Measurements from ENCODE around the gene DTD1.

The DTD1 gene

DNA sequence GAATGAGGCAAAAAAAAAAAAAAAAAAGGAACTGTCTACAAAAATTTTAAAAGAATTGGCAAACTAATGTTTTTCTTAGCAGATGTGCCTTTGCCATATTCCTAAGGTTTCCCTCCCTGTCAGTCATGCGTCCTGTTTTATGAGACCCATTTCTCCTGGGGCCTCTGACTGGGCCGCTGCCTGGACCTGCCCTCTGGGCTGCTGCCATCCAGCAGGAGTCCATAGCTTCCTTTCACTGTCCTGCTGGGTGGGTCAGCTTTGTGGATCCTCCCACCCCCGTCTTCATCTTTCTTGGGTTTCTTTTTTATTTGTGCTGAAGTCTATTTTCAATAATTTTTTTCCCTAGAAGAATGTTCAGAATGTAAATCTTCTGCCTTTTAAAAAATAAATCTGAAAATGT, 114.9 kb downstream of the DTD1 start:
- no peak for DNase-seq (ENCODE audit: low read depth in 2 of 2)

DNA sequence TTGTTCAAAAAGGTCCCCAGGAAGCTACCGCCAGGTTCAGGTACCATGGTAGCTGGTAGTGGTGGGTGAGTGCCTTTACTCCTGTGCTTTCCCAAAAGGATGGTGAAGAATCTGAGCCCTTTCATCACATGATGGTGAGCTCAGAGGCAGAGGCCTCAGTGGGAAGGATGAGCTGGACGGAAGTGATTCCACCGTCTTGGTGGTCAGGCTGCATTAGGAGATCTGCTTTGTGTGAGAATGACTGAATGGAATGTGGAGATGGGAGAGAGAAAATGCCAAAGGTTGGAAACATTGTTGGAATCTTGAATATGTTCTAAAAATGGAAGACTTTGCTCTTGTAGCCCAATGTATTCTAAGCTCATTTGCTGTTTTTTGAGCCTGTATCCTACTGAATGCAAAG, 117.6 kb downstream of the DTD1 start:
- DNase-seq (ENCODE audit: low read depth in 2 of 2): no peak

DNA sequence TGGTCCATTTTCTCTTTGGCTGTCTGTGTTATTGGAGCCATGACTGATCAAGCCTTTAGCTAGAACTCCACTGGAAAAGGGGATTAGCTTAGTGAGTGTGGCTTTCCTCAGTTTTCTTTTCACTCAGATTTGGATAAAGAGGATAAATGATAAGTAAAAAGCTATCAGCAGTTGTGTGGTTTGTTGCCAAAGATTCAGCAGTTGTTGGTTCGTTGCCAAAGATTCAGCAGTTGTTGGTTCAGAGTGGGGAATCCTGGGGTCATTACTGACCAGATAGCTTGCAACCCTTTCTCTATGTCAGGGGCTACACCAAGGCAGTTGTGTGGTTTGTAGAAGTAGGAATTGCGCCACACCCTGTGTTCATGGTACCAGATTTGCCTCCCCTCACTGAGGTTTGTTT, 118.1 kb downstream of the DTD1 start:
- DNase-seq (ENCODE audit: low read depth in 2 of 2): no peak

DNA sequence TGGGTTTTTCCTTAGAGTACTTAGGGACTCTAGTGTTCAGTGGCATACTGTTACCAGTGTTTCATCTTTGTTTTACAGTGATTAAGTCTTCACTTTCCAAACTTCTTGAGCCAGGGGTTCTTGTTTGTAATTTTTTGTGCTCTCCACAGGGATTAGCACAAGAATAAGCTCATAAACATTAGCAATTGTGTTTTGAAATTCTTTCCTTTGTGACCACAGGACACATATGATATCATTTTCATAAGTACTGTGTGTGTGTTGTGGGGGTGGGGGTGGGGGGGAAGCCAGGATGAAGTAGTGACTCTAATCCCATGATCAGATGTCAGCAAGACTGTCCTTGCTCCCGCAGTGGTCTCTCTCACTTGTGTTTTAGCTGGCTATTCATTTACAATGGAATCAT, 124.3 kb downstream of the DTD1 start:
- DNase-seq (ENCODE audit: low read depth in 2 of 2): no peak

DNA sequence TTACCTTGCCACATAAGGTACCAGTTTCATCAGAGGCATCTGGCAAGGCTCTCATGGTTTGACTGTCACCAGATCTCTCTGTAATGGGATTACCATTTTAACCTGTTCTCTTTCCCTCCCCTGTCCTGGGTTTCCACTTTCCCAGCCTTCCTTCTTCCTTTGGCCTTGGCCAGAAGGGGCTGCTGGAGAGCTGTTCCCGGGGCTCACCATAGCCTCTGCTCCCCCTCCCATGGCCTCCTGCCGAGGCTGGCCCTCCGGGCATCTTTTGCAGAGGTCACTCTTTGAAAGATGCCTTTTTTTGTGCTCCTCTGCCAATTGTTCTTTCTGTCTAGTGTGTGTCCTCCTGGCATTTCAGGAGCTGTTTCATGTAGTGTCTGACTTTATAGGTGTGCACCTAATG, 125.0 kb downstream of the DTD1 start:
- no peak for DNase-seq (ENCODE audit: low read depth in 2 of 2)

DNA sequence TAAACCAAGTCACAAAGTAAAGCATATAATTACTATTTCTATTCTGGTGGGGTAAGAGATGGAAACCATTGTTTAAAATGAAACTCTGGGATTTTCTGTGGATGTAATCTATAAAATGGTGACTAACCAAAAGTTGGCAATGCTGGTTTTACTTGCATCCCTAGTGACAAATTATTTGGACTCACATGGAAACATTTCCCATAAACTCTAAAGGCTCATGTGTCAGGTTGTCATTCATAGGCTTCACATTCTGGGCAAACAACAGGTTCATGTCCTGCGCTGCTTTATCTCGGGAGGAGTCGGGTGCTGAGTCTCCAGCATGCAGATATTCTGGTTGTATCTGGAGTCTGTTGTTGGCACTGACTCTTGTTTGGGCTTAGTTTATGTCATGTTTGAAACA, 127.7 kb downstream of the DTD1 start:
- DNase-seq (ENCODE audit: low read depth in 2 of 2): no peak

DNA sequence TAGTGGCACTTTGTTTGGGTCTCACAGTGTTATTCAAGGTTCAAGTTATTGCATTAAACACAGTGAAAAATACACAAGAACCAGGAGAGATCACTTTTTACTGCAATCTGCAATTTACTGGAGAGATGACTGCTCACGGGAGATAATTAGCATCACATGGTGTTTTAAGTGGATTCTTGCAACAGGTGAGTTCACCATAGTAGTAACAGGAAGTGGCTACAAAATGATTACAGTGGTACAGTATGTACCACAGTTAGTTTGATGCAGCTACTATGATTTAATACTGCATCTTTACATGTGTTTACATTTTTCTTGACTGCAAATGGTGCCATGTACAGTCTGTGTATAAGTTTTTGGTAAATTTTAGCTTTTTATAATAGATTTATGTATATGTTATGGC, 129.2 kb downstream of the DTD1 start:
- no peak for DNase-seq (ENCODE audit: low read depth in 2 of 2)

DNA sequence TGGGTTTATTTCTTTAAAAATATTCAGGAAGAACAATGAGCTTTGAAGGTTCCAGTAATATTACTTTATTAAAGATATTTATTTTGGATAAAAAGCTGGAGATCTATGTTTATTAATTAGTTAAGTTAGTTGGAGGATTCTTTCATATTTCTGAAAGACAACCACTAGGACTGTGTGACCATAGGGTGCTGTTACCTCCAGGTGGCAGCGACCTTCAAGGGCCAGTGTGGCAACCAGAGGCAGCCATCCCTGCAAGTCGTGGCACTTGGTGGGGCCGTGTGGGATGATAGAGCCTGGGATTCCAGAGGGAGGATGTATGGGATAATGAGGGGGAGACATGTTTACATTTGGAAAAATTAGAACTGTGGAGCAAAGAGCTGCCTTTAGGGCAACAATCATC, 130.3 kb downstream of the DTD1 start:
- DNase-seq (ENCODE audit: low read depth in 2 of 2): no peak

DNA sequence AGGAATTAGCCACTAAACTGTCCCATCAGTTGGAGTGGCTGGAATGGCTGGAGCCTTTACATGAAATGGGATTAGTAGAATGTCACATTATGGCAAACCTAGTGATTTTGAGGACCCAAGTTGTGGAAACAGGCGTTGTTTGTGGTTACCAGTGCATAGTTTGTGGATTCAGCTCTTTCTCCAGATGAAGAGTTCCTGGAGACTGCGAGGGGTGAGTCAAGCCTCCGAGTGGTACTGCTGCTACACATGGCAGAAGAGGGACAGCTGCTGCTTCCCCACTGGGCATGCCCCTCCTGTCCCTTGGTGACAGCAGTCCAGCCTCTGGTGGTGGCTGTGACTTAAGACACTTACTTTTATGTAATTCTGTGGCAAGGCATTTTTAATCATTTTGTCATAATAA, 131.6 kb downstream of the DTD1 start:
- no peak for DNase-seq (ENCODE audit: low read depth in 2 of 2)

DNA sequence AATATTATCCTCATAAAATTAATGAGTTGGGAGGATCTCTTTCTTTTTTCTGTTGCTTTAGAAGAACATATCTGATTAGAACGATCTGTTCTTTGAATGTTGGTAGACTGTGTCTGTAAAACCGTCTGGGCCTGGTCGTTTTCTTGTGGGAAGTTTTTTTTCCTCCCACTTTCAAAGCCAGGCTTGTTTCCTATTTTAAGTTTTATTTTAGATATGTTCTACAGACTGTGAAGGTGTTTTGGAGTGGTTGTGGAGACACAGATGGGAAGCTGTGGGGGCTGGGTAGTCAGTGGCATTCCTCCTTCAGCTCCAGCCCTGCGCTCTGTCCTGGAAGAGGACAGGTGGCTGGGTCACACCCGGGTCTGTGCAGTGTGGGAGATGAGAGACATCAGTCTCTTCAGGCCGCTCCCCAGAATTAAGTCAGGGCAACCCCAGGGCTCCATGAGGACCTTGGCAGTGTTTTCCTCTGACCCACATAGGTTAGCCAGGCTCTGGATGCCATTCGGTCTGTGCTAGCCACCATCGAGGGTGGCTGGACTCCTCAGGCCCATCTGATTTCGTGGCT, 133.8 kb downstream of the DTD1 start:
- DNase-seq (ENCODE audit: low read depth in 2 of 2): no peak

DNA sequence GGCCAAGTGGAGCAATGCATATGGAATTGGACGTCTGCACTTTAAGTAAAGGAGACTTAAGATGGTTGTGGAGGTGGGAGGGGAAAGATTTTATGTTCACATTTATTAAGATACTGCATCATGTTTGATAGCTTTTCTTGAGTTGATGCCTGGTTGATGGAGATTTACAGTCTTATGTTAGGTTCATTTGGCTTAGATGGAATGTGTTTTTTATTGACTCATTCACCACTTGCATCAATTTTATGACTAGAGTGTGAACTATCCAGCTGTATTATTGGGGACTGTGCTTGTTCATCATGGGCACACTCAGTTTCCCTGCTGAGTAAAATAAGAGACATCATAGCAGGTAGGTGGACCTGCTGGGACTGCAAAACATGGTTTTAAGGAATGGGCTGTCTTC, 134.5 kb downstream of the DTD1 start:
- DNase-seq (ENCODE audit: low read depth in 2 of 2): no peak

DNA sequence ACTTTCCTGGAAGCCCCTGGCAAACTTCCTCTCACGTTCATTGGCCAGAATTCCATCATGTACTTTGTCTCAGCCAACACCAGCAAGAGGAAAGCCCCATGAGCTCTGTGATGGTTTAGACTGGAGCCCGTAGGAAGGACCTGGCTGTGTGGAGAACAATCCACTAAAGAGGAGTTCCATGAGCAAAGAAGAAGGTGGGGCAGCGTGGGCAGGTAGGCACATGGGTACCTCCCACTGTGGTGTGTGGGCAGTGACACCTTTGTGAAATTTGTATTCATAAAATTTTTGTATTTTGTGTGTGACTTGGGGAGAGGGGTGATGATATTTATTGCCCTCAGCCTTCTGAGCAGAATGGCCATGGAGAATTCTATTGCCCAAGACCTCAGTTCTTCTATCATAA, 136.2 kb downstream of the DTD1 start:
- DNase-seq (ENCODE audit: low read depth in 2 of 2): no peak

DNA sequence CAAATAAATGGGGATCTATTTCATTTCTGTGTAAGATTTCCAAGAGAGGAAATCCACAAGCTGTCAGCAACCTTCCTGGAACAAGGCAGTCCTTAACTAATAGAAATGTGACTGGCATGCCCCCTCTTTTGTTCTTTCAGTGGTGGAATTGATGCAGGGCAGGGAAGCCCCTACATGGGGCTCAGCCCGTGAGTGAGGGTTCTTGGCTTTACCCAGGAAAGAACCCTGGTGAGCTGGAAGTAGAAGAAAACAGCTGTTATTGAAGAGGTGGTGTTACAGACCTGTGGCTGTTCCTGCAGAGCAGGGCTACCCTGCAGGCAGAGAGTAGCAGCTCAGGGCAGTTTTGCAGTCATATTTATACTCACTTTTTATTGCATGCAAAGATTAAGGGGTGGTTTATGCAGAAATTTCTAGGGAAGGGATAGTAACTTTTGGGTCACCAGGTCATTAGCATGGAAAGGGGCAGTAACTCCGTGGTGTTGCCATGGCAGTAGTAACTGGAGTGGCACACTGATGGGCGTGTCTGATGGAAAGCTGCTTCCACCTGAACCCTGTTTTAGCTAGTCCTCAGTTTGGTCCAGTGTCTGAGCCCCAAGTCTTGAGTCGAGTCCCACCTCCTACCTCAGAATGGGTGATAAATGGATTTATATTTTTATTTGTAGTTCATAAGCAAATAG, 137.1 kb downstream of the DTD1 start:
- DNase-seq (ENCODE audit: low read depth in 2 of 2): no peak

DNA sequence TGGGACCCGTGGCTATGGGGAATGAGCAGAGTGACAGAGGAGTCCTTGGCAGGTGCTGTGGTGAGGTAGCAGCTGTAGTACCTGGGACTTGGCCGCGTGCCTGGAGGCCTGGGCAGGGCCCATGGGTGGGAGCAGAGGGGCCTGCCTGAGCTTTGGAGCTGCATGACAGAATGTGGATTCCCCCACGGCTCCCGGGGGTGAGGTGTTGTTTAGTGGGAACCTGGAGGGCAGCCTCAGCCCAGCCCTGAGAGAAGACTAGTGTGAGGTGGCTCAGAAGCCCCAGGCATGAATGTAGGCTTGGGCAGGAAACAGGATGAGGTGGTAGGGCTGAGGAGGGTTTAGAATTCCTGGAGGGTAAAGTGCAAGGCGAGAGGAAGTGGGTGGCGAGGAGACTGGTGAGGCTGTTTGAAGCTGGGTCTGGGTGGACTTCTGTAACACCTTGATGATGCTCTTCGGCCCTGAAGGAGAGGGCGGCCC, 139.2 kb downstream of the DTD1 start:
- no peak for DNase-seq (ENCODE audit: low read depth in 2 of 2)

DNA sequence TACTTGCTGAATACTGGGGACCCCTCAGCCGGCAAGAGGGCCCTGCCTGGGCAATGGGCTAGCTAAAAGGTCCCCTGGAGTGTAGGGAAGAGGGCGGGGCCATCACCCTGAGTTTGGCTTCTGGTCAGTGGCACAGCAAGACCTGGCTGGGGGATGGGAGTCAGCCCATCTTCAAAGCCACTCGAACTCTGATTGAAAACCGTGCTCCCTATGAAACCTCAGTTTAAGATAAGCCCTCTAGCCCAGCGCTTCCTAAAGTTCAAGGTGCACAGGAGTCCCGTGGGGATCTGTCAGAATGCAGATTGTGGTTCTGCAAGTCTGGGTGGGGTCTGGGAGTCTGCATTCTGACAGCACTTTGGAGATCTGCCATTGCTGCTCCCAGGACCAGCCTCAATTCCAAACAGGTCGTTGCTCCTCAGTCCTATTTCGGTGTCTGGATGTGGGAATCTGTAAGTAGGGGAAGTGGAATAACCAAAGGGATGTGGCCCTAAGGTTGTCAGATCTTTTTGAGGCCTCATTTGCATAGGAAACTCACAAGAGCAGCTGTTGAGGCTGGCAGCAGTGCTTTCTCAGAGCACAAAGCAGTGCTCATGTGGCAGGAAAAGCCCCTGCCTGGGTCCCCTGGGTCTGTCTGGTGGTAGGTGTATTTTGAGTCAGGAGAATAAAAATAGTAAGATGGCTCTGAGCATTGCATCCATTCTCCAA, 140.5 kb downstream of the DTD1 start:
- DNase-seq (ENCODE audit: low read depth in 2 of 2): no peak

DNA sequence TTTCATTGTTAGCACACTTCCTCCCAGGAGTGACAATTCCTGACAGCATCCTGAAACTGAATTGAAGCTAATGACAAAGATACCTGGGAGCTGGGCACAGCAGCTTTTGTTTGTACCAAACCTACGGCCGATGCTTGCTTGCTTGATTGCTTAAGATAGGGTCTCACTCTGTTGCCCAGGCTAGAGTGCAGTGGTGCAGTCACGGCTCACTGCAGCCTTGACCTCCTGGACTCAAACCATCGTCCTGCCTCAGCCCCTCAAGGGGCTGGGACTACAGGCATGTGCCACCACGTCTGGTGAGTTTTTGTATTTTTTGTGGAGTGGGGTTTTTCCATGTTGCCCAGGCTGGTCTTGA, 141.0 kb downstream of the DTD1 start:
- no peak for DNase-seq (ENCODE audit: low read depth in 2 of 2)

DNA sequence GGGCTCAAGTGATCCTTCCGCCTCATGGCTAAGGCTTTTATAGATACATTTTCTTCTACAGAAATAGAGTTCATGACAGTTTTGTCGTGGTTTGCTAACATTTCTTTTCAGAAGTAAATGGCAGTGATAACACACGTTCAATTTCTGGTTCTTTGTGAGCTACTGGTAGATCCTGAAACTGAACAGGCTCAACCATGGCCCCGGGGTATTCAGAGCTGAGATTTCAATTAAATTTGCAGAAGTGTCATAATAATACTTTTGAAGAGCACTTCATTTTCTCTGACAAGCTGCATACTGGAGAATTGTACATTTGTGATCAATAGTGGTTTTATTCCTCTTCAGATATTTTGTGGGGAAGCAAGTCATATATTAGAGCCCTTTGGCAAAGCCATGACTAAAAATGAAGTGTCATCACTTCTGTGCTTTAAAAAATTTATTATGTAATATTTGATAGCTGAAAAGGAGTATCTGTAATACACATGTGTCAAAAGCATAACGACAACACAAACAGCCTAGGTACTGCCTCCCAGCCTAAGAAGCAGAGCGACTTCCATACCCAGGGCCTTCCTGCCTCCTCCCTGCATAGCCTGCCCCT, 141.5 kb downstream of the DTD1 start:
- DNase-seq (ENCODE audit: low read depth in 2 of 2): no peak

DNA sequence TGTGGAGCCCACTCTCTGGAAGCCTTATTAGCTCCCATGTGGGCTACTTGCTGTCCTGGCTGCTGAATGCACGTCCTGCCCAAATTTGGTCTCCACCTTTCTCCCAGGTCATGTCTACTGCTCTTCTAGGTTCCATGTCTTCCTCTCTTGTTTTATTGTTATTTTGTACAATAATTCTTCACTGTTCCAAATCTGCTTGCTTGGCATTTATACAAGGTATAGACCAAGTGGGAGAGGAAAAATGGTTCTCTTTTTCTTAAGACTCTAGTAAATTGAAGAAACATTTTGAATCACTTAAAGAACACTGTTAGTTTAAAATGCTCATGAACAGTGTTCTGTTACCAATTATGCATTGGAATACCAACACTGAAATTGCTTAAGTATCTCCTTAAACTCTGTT, 144.1 kb downstream of the DTD1 start:
- DNase-seq (ENCODE audit: low read depth in 2 of 2): no peak

DNA sequence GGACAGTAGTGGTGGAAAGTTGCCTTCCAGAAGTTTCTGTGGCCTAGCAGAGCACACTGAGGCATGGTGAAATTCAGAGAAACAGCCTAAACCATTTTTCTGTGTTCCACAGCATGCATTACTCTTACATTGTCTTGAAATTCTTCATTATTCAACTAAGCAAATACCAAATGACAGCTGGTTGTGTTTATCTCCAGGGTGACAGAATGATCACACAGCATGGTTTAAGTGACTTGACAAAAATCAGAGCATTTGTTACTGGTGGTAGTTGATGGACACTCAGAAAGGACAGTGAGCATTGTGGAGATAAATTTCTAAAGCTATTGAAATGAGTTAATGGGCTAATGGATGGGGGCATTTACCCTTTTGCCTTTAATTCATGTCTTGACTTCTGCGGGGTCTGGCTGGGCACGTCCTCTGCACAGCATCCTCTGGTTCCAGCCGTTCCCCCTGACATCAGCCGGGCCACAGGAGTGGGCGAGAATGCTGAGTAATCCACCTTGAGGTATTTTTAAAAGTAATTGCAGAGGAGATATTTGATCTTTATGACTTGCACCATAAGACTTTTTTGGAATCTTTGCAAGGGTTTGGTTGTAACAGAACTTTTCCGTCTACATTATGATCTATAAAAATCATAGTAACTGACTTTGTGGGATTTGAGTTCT, 146.8 kb downstream of the DTD1 start:
- no peak for DNase-seq (ENCODE audit: low read depth in 2 of 2)

DNA sequence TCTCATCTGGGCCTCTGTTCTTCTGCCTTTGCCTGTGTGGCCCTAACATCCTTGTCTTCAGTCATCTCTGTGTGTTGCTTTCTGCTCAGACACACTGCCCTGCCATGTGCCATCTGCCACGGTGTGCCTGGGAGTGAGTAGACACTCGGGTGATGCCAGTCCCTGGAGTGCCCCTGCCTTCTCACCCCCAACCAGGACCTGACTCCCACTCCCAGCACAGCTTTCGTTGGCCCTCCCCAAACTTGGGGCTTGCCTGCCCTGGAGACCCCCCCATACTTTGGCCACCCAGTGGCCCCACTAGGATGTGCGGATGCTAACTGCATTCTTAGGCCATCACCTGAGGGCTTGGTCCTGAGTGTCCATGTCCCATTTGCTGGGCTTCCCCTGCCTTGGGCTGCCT, 149.3 kb downstream of the DTD1 start:
- DNase-seq (ENCODE audit: low read depth in 2 of 2): no peak

DNA sequence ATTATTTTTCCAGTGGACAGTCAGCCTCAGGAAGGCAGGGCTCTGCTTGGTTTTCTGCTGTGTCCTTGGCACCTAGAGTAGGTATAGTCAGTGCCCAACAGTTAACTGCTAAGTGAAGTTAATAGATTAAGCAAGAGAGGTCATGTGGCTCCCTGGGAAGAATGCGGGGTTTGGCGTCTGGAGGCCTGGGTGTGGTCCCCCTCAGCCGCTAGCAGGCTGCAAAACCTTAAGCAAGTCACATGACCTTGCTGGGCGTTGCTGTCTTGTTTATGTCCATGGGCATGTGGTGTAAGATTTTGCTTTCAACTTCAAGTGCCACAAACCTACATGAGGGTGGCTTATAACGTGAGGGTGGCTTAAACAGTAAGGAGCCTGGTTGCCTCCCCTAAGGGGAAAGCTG, 150.2 kb downstream of the DTD1 start:
- no peak for DNase-seq (ENCODE audit: low read depth in 2 of 2)

DNA sequence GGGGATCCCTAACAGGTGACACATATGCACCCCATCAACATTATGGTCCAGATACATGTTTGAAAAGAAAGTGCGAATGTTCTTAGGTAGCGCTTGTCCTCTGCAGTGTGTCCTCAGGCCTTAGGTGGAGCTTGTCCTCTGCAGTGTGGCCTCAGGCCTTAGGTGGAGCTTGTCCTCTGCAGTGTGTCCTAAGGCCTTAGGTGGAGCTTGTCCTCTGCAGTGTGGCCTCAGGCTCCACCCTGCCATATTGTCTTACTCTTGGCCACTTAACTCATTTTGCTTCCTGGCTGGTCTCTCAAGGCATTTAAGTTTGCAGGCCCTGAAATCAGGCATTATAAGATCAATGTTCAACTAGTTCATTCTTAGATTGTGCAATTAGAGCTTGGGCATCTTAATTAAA, 151.0 kb downstream of the DTD1 start:
- no peak for DNase-seq (ENCODE audit: low read depth in 2 of 2)

DNA sequence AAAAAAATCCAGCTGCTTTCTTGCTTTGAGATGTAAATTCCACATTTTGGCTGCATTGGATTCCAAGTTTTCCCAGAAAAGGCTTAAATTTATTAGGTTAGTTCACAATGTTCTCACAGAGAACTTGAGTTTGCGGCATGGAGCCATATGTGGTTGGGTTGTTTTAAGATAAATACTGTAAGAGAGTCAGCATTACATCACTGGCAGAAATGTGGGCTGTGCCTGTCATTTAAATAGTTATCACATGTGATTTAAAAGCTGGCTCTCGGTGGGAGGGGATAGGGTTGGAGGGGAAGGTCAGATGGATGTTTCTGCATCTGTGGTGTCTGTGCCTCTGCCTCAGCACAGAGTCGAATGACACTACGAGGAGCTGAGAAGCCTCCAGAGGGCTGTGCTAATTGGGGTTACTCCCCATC, 151.9 kb downstream of the DTD1 start:
- DNase-seq (ENCODE audit: low read depth in 2 of 2): no peak

Measured in stimulated activated CD4-positive, alpha-beta T cell treated with anti-CD3 and anti-CD28 coated beads, Interleukin-1b, Interleukin-23, amount 100 ng/mL, for 4 hours (primary cell).